GM19238 (cell line): ENCODE data around the gene ANKRD35.
"Not testable (repeated sequence)": the region's sequence is repeated elsewhere in the genome, so short reads cannot be mapped to it uniquely, and the experiment has no call there.

Source experiments
- DNase-seq: peaks from one replicate; pipeline ENCODE4 v3.0.0; 2011; ENCODE audit warnings: low spot score; ENCODE audit not compliant: insufficient read length

ANKRD35 gene

GRCh38 chr1:145857170-145857569 lies 28.5 kb downstream of the ANKRD35 start:
- DNase-seq, result no peak

GRCh38 chr1:145855426-145855948 lies 30.2 kb downstream of the ANKRD35 start:
- no peak for DNase-seq

GRCh38 chr1:145849356-145850160 lies 36.1 kb downstream of the ANKRD35 start:
- DNase-seq, result no peak

DNA sequence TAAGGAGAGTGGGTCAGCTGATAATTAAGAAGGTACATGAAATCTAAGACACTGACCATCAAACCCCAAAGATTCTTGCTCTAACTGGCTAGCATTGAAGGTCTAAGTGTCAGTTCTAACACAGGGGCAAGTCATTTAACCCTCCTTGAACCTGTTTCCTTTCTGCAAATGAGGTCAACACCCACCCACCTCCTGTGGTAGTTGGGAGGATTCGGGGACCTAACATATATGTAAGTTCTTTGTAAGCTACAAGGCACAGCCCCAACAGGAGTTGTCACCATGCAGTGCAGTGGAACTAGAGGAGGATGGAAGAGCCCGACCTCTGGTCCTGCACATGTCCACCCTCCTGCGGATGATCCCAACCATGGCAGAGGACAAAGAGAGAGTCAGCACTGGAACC lies 37.8 kb downstream of the ANKRD35 start:
- DNase-seq, result no peak

- peak; percentile 46 for DNase-seq
Observed at GRCh38 chr1:145846201-145846612, 39.5 kb downstream of the ANKRD35 start.

DNA sequence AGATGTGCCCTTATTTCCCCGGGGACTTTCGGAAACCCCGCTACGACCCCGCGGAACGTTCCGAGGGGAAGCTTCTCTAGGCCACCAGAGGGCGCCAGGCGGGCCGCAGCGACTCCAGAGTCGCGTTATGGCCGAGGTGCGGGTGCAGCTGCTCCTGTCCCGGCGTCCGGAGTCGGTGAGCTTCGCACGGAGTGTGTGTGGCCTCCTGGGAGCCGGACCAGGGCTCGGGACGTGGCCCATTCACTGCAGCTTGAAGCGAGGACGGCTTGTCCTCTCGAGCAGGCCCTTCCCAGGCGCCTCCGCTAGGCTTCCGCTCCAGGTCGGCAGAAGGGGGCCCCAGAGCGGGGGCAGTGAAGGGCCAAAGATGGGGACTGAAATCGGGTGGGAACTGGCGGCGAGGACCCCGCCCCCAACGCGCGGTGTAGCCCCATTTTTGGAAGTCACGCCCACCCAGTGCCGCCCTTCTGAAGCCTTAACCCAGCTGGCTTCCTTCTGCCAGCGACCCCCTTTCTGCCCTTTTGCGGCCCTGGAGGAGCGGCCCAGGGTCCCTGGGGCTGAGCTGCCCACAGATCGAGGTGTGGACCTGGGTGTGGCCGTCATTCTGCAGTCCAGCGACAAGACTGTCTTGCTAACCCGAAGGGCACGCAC lies 40.0 kb downstream of the ANKRD35 start, which contains the start of gene NUDT17:
NUDT17 (plus strand) TSS at position 117 of the 648 bp plus-strand sequence; CDS start at position 128, 11 bp downstream.
- DNase-seq, result peak; percentile 81

- DNase-seq, result peak; percentile 51
Observed at GRCh38 chr1:145845144-145845513, 40.5 kb downstream of the ANKRD35 start.

GRCh38 chr1:145843031-145843430 lies 42.6 kb downstream of the ANKRD35 start:
- no peak for DNase-seq

GRCh38 chr1:145837656-145838055 lies 48.0 kb downstream of the ANKRD35 start:
- no peak for DNase-seq

DNA sequence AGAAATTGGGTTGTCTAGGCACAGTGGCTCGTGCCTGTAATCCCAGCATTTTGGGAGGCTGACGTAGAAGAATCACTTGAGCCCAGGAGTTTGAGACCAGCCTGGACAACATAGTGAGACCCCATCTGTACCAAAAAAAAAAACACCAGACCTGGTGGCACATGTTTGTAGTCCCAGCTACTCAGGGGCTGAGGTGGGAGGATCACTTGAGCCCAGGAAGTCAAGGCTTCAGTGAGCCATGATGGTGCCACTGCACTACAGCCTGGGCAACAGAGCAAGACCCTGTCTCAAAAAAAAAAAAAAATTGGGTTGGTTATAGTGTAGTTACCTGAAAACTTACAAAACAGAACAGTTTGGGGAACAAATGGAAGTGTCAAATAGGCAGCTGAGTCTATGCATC lies 54.9 kb downstream of the ANKRD35 start:
- not testable (repeated sequence) for DNase-seq

GRCh38 chr1:145828367-145829026 lies 57.2 kb downstream of the ANKRD35 start:
- no peak for DNase-seq

DNA sequence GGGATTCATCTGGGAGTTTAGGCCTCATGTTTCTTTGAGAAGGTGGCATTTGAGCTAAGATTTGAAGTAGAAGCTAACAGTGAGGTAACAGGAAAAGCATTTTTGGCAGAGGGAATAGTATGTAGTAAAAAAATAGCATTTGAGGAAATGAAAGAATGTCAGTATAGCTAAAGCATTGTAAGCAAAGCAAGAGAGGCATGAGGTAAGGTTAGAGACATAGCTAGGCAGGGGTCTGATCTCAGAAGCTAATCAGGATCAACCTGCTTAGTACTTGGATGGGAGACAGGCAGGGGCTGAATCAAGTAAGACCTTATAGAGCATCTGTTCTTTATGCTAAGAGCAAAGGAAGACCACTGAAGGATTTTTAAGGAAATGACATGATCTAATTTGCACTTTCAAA lies 57.7 kb downstream of the ANKRD35 start:
- DNase-seq, result no peak

DNA sequence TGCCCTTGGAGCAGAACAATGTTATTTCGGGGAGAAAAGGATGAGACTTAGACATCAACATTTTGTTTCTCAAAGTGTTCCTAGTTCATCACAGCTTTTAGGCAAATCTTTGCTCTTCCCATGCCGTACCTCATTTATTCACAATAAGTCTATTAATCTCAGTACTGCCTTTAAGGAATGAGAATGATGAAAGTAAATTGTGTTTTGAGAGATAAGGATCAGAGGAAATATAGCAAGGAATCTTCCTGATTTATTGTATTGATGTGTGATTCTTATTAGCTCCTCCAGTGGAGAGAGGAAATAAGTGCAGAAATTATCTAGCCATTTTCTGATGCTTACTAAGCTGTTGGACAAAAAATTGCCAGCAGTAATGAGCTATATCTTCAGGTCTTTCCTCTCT lies 59.6 kb downstream of the ANKRD35 start:
- no peak for DNase-seq

DNA sequence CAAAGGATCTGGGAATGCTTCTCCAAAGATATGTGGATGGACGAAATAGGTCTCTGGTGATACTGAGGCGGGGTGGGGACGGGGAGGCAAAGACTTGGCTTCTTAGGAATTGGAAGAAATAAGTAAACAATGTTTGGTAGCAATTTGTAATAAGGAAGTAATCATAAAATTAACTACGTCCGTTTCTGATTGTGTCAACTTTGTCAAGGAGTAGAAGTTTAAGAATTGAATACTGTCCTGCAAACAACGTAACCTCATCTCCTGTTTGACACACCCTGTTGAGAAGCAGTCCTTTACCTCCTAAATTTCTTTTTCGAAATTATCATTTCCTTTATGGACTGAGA lies 61.2 kb downstream of the ANKRD35 start:
- no peak for DNase-seq

DNA sequence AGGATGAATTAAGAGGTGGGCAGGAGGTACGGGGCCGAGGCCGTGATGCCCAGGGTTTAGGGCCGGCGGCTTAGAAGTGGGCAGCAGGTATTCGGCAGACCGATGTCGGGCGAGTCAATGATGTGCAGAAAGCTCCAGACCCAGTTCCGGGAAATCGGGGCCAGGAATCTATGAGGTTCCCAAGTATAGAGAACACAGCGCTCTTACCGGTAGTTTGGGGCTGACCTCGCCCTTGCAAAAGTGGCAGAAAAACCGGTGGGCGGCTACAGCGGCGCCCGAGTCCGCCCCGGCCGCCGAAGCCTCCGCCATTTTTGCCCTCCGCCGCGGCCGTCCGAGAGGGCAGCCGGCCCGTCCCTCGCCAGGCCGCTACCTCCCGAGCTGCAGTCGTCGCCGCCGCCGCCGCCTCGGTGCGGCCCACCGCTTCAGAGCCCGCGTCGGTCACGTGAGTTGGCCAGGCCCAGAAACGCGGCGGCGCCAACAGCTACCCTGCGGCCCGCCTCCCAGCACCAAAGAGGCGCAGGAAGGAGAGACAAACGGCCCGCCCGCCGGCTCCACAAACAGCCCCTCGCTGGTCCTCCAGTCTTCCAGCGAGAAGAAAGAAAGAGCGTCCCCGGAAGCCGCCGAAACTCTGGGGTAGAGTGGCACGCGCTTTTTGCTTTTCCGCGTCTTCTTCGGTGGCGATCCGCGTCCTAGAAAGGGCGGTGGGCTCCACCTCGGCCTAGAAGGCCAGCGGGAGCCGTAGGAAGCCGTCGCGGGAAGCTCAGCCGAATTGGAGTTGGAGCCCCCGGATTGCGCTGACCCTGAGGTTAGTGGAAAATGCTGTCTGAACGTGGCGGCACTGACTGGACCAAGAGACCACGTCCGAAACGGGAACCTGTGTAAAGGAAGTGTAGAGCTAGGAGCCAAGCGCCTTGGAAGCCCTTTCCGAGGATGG lies 61.8 kb downstream of the ANKRD35 start, which contains the start of the genes POLR3C and RNF115:
POLR3C (plus strand) TSS at position 636 of the 934 bp plus-strand sequence. CDS start 1,577 bp downstream, outside the sequence.
RNF115 (minus strand) TSS at position 531 of the 934 bp plus-strand sequence; CDS start at position 309, 222 bp downstream.
- DNase-seq, result peak; percentile 75

DNA sequence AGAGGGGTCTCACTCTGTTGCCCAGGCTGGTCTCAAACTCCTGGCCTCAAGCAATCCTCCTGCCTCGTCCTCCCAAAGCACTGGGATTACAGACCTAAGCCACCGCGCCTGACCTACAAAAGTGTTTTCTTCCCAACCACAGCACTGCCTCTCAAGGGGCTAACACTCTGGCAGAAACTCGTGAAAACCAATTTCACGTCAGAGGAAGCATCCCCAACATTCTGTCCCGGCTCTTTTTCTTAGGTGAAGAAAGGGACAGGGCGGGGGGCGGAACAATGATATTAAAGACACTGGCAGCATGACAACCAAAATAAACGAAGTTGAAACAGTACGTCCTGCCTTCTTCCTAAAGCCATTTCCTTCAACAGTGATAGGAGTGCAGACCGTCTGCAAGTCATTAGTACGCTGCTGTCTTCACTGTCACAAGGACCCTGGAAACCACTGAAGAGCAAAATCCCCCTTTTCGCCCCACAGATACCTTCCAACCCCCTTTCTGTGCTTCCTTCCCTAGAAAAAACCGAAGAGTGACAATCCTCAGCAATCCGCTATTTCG lies 62.8 kb downstream of the ANKRD35 start:
- not testable (repeated sequence) for DNase-seq

- DNase-seq, result not testable (repeated sequence)
Observed at GRCh38 chr1:145818095-145818494, 67.6 kb downstream of the ANKRD35 start.
